Mucosa of descending colon (tissue), 3 donors: ENCODE results near the gene ULK1. TPM values are rescaled to one million over a fixed set of nuclear protein-coding genes. Genes with fewer than 3 reads are reported as not detected.

Experiments used
- ATAC-seq: fragments of 200-7000 bp; cut with Tn5 transposase; one replicate; pipeline ENCODE4 v1.9.1; 2020; ENCODE audit warnings: mild to moderate bottlenecking, moderate library complexity
- DNase-seq, 3 donors: peaks; one replicate each; pipeline ENCODE4 v3.0.0-alpha.2; 2020
- H3K36me3 ChIP-seq: fragments of 200-600 bp; one replicate; pipeline ENCODE4 v1.8.0; 2021; ENCODE audit warnings: low read depth, mild to moderate bottlenecking
- H3K4me1 ChIP-seq: fragments of 200-600 bp; one replicate; pipeline ENCODE4 v1.8.0; 2021; ENCODE audit warnings: low read depth, mild to moderate bottlenecking
- H3K4me3 ChIP-seq: fragments of 200-600 bp; one replicate; pipeline ENCODE4 v1.8.0; 2021; ENCODE audit warnings: mild to moderate bottlenecking
- H3K9me3 ChIP-seq: fragments of 200-600 bp; one replicate; pipeline ENCODE4 v1.8.0; 2021; ENCODE audit warnings: mild to moderate bottlenecking
- intact Hi-C, 2 donors: fragments of 100-400 bp; cut with DNase I in 1 of 2; cut with micrococcal nuclease in 1 of 2; formaldehyde crosslinking; loops; one replicate each; pipeline versions ENCODE4 v1.11.0 to v1.11.1; 2022; cut with DNase I, micrococcal nuclease
- total RNA-seq, 3 donors: library from RNA; stranded (reverse); fragmentation: NEBNext Ultra II Directional in 2 of 3; extraction: Animal tissue kit (Norgen Biotek cat#: 25700) in 2 of 3; gene quantifications; one replicate each; pipeline versions ENCODE4 v1.2.1 to v1.2.4, GENCODE V29; 2021 to 2023
- TF ChIP-seq, protein P1 (sequence below): fragments of 200-600 bp; IDR thresholded peaks from one replicate; pipeline ENCODE4 v1.8.0; 2022; ENCODE audit warnings: antibody characterized with exemption, mild to moderate bottlenecking
- donor health status: DM: no; HTN: no; CAD: no; lungs with moderate emphysema.
- donor health status: DM: no; HTN: no; CAD: no.
- donor health status: DM: no; HTN: yes; CAD: no.

ULK1 gene
- total RNA-seq, 3 donors from 2014 or later: 20.0 to 60.4 (median 28.3) TPM

GRCh38 chr12:131853832-131854797, 40.3 kb upstream of the ULK1 start:
- intact Hi-C loops: no loop called here
- ATAC-seq (no peak), DNase-seq (no peak)
- Histone ChIP-seq H3K36me3 (no peaks in the 10 kb centered on the region), H3K4me3 (no peak overlapping the region), H3K4me1 (no peaks in the 10 kb centered on the region), H3K9me3 (no peaks in the 10 kb centered on the region)
- TF ChIP-seq, protein P1, sequence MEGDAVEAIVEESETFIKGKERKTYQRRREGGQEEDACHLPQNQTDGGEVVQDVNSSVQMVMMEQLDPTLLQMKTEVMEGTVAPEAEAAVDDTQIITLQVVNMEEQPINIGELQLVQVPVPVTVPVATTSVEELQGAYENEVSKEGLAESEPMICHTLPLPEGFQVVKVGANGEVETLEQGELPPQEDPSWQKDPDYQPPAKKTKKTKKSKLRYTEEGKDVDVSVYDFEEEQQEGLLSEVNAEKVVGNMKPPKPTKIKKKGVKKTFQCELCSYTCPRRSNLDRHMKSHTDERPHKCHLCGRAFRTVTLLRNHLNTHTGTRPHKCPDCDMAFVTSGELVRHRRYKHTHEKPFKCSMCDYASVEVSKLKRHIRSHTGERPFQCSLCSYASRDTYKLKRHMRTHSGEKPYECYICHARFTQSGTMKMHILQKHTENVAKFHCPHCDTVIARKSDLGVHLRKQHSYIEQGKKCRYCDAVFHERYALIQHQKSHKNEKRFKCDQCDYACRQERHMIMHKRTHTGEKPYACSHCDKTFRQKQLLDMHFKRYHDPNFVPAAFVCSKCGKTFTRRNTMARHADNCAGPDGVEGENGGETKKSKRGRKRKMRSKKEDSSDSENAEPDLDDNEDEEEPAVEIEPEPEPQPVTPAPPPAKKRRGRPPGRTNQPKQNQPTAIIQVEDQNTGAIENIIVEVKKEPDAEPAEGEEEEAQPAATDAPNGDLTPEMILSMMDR: no peak

- H3K9me3 ChIP-seq: no peaks in the 10 kb centered on the region
- ATAC-seq (no peak), DNase-seq (no peak)
- TF ChIP-seq, protein P1: no peak
- intact Hi-C loops: no loop called here
- H3K4me1 ChIP-seq: no peaks in the 10 kb centered on the region
- H3K4me3 ChIP-seq: no peak overlapping the region
- no peaks in the 10 kb centered on the region for H3K36me3 ChIP-seq
Observed at GRCh38 chr12:131854861-131855476, 39.5 kb upstream of the ULK1 start.

DNA sequence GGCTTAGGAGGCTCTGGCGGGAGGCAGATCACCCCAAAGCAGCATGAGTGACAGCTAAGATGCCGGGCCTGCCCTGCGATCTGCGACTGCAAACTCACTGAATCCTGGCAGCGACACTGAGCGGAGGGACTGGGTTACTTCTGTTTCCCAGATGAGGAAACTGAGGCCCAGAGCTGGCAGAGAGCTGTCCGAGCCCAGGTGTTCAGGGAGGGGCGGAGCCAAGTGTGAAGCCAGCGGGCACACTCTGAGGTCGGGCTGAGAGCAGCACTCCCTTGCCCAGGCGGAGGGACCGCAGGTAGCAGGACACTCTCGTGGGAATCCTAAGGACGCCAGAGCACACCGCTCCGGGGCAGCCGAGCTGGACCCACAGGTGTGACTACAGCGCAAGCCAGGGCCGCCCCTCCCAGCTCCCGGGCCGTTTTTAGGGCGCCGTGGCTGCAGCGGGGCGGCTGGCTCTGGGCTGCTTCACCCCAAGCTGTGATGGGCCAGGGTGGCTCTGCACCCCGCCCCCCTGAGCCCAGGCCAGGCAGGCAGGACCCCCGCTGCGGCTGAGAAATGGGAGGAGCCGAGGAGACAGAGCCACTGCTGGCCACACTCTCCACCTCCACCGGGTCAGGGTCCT, 38.8 kb upstream of the ULK1 start:
- intact Hi-C loops: no loop called here
- ATAC-seq: no peak
- no peak for DNase-seq
- Histone ChIP-seq H3K9me3 (no peaks in the 10 kb centered on the region), H3K4me3 (no peak overlapping the region), H3K4me1 (peaks cover 4% of the 10 kb centered on the region), H3K36me3 (no peaks in the 10 kb centered on the region)
- TF ChIP-seq, protein P1: no peak

DNA sequence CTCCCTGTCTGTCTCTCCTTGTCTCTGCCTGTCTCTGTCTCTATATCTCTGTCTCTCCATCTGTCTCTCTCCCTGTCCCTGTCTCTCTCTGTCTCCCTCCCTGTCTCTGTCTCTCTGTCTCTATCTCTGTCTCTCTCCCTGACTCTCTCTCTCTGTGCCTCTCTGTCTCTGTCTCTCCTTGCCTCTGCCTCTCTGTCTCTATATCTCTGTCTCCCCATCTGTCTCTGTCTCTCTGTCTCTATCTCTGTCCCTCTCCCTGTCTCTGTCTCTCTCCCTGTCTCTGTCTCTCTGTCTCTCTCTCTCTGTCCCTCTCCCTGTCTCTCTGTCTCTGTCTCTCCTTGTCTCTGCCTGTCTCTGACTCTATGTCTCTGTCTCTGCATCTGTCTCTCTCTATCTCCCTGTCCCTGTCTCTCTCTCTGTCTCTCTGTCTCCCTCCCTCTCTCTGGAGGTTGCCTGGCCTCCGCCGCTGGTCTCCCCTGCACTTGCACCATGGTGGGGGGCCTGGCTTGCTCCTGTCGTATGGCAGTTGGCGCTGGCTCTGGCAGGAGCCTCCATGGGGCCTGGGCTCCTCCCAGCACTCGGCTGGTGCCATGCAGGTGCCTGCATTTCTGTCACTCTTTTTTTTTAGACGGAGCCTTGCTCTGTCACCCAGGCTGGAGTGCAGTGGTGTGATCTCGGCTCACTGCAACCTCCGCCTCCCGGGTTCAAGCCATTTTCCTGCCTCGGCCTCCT, 37.9 kb upstream of the ULK1 start:
- no peak for DNase-seq
- Histone ChIP-seq H3K4me1 (peaks cover 9% of the 10 kb centered on the region), H3K9me3 (no peaks in the 10 kb centered on the region), H3K4me3 (no peak overlapping the region), H3K36me3 (no peaks in the 10 kb centered on the region)
- intact Hi-C loops: no loop called here
- TF ChIP-seq, protein P1: no peak
- ATAC-seq: no peak
